Measurements from ENCODE around the gene CC2D1B.

DNA sequence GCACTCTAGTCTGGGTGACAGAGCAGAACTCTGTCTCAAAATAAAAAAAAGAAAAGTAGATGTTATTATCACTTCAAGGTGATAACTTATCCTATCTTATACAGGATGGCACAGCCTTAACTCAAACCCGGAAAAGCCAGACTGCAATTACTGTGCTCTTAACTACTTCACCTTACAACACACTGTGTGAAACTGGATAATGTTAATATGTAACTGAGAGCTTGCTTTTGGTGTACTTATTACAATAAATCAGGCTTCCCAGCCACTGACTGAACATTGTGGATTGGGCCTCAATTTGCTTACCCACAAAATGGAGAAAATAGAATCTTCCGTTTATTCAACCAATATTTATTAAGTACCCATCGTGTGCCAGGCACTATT lies 36.8 kb upstream of the CC2D1B start:
- TF ChIP-seq YY1 (IDR thresholded peaks at IDR 0.05; ENCODE audit: insufficient read depth, insufficient read length): no peak
- TF ChIP-seq ZNF274 (IDR thresholded peaks at IDR 0.05; ENCODE audit: low read depth, low read length): no peak
